Activated T-helper 2 cell treated with anti-CD3 and anti-CD28 coated beads, Interferon-gamma antibody, Interleukin-2, Interleukin-4, amounts not matched to agents 10 μg/mL and 5 μg/mL and 100 μg/mL, durations not matched to agents 14 hours and 24 hours and 36 hours (primary cell): ENCODE data around the gene PTGES3. TPM values are rescaled to one million over a fixed set of nuclear protein-coding genes. Genes with fewer than 3 reads are reported as not detected.
"Not testable (repeated sequence)": the region's sequence is repeated elsewhere in the genome, so short reads cannot be mapped to it uniquely, and the experiment has no call there.

Source experiments
- DNase-seq: peaks from one replicate; pipeline ENCODE4 v3.0.0; 2021; ENCODE audit warnings: low spot score
- H3K27ac Mint-ChIP-seq: one replicate; pipeline ENCODE4 v1.8.0; 2021; ENCODE audit warnings: mixed read lengths
- H3K27me3 Mint-ChIP-seq: one replicate; pipeline ENCODE4 v1.8.0; 2021; ENCODE audit warnings: low read depth, mixed read lengths
- H3K36me3 Mint-ChIP-seq: one replicate; pipeline ENCODE4 v1.8.0; 2021; ENCODE audit warnings: low read depth, mixed read lengths
- H3K4me1 Mint-ChIP-seq: one replicate; pipeline ENCODE4 v1.8.0; 2021; ENCODE audit warnings: low read depth, mixed read lengths
- H3K4me3 Mint-ChIP-seq: one replicate; pipeline ENCODE4 v1.8.0; 2021; ENCODE audit warnings: low read depth, mild to moderate bottlenecking, moderate library complexity, mixed read lengths
- H3K9me3 Mint-ChIP-seq: one replicate; pipeline ENCODE4 v1.8.0; 2021; ENCODE audit warnings: mixed read lengths
- intact Hi-C: fragments of 100-400 bp; cut with micrococcal nuclease; formaldehyde crosslinking; loops from one replicate; pipeline ENCODE4 v1.15.1; 2023
- total RNA-seq: library from RNA; stranded (reverse); gene quantifications from 2 replicates; pipeline ENCODE4 v1.2.3, GENCODE V29; 2022

Gene PTGES3
- total RNA-seq, 1 donor from 2014 or later: 293 TPM

GRCh38 chr12:56720731-56721151, 32.7 kb upstream of the PTGES3 start:
- H3K4me1 Mint-ChIP-seq: peaks cover 58% of the 10 kb centered on the region
- peaks cover 87% of the 10 kb centered on the region for H3K36me3 Mint-ChIP-seq
- no peak for DNase-seq
- peak overlapping the region; percentile 65 for H3K27ac Mint-ChIP-seq
- H3K27me3 Mint-ChIP-seq: no peaks in the 10 kb centered on the region
- H3K9me3 Mint-ChIP-seq: no peaks in the 10 kb centered on the region
- H3K4me3 Mint-ChIP-seq: peak overlapping the region; percentile 49
- intact Hi-C loops: no loop called here

- H3K4me1 Mint-ChIP-seq: peaks cover 58% of the 10 kb centered on the region
- peaks cover 86% of the 10 kb centered on the region for H3K36me3 Mint-ChIP-seq
- H3K27me3 Mint-ChIP-seq: no peaks in the 10 kb centered on the region
- H3K27ac Mint-ChIP-seq: peak overlapping the region; percentile 65
- peak overlapping the region; percentile 8 for H3K4me3 Mint-ChIP-seq
- intact Hi-C loops: no loop called here
- H3K9me3 Mint-ChIP-seq: no peaks in the 10 kb centered on the region
- no peak for DNase-seq
Measured at GRCh38 chr12:56719056-56719455, 31.0 kb upstream of the PTGES3 start.

GRCh38 chr12:56718636-56719035, 30.6 kb upstream of the PTGES3 start:
- Mint-ChIP-seq H3K4me3 (no peak overlapping the region), H3K9me3 (no peaks in the 10 kb centered on the region), H3K4me1 (peaks cover 58% of the 10 kb centered on the region), H3K27me3 (no peaks in the 10 kb centered on the region), H3K36me3 (peaks cover 86% of the 10 kb centered on the region), H3K27ac (peak overlapping the region; percentile 65)
- no peak for DNase-seq
- intact Hi-C loops: no loop called here

GRCh38 chr12:56718149-56718548, 30.1 kb upstream of the PTGES3 start:
- Mint-ChIP-seq H3K9me3 (no peaks in the 10 kb centered on the region), H3K27me3 (no peaks in the 10 kb centered on the region), H3K4me1 (peaks cover 56% of the 10 kb centered on the region), H3K27ac (no peak overlapping the region), H3K4me3 (no peak overlapping the region), H3K36me3 (peaks cover 86% of the 10 kb centered on the region)
- intact Hi-C loops: no loop called here
- no peak for DNase-seq

GRCh38 chr12:56716933-56717880, 29.1 kb upstream of the PTGES3 start:
- intact Hi-C loops: no loop called here
- peaks cover 47% of the 10 kb centered on the region for H3K4me1 Mint-ChIP-seq
- no peak overlapping the region for H3K27ac Mint-ChIP-seq
- DNase-seq: no peak
- H3K36me3 Mint-ChIP-seq: peaks cover 86% of the 10 kb centered on the region
- no peaks in the 10 kb centered on the region for H3K9me3 Mint-ChIP-seq
- no peaks in the 10 kb centered on the region for H3K27me3 Mint-ChIP-seq
- H3K4me3 Mint-ChIP-seq: no peak overlapping the region

- Mint-ChIP-seq H3K4me1 (peaks cover 39% of the 10 kb centered on the region), H3K4me3 (no peak overlapping the region), H3K27me3 (no peaks in the 10 kb centered on the region), H3K36me3 (peaks cover 84% of the 10 kb centered on the region), H3K9me3 (no peaks in the 10 kb centered on the region), H3K27ac (peak overlapping the region; percentile 50)
- DNase-seq: no peak
- intact Hi-C loops: no loop called here
Measured at GRCh38 chr12:56716458-56716857, 28.4 kb upstream of the PTGES3 start.

- Mint-ChIP-seq H3K4me1 (peaks cover 33% of the 10 kb centered on the region), H3K9me3 (no peaks in the 10 kb centered on the region), H3K4me3 (no peak overlapping the region), H3K27ac (no peak overlapping the region), H3K27me3 (no peaks in the 10 kb centered on the region), H3K36me3 (peaks cover 83% of the 10 kb centered on the region)
- intact Hi-C loops: no loop called here
- DNase-seq: no peak
Measured at GRCh38 chr12:56715798-56716197, 27.7 kb upstream of the PTGES3 start.

- Mint-ChIP-seq H3K27ac (no peak overlapping the region), H3K27me3 (no peaks in the 10 kb centered on the region), H3K4me1 (peaks cover 20% of the 10 kb centered on the region), H3K36me3 (peaks cover 70% of the 10 kb centered on the region), H3K4me3 (no peak overlapping the region), H3K9me3 (no peaks in the 10 kb centered on the region)
- intact Hi-C loops: no loop called here
- no peak for DNase-seq
Measured at GRCh38 chr12:56714431-56714929, 26.4 kb upstream of the PTGES3 start.

GRCh38 chr12:56713345-56713744, 25.3 kb upstream of the PTGES3 start:
- Mint-ChIP-seq H3K9me3 (no peaks in the 10 kb centered on the region), H3K27me3 (no peaks in the 10 kb centered on the region), H3K27ac (no peak overlapping the region), H3K4me3 (no peak overlapping the region), H3K4me1 (peaks cover 11% of the 10 kb centered on the region), H3K36me3 (peaks cover 60% of the 10 kb centered on the region)
- DNase-seq: no peak
- intact Hi-C loops: no loop called here

- no peaks in the 10 kb centered on the region for H3K27me3 Mint-ChIP-seq
- peaks cover 38% of the 10 kb centered on the region for H3K36me3 Mint-ChIP-seq
- H3K4me3 Mint-ChIP-seq: no peak overlapping the region
- no peaks in the 10 kb centered on the region for H3K4me1 Mint-ChIP-seq
- no peak for DNase-seq
- intact Hi-C loops: no loop called here
- H3K9me3 Mint-ChIP-seq: no peaks in the 10 kb centered on the region
- H3K27ac Mint-ChIP-seq: no peak overlapping the region
Measured at GRCh38 chr12:56709759-56710376, 21.8 kb upstream of the PTGES3 start.

- H3K4me3 Mint-ChIP-seq, intact Hi-C loops, DNase-seq, H3K9me3 Mint-ChIP-seq, H3K36me3 Mint-ChIP-seq, H3K4me1 Mint-ChIP-seq, H3K27ac Mint-ChIP-seq, H3K27me3 Mint-ChIP-seq: not testable (repeated sequence)
Measured at GRCh38 chr12:56704522-56704921, 16.4 kb upstream of the PTGES3 start.

- H3K4me3 Mint-ChIP-seq: no peak overlapping the region
- no peaks in the 10 kb centered on the region for H3K36me3 Mint-ChIP-seq
- no peaks in the 10 kb centered on the region for H3K9me3 Mint-ChIP-seq
- intact Hi-C loops: no loop called here
- H3K4me1 Mint-ChIP-seq: peaks cover 3% of the 10 kb centered on the region
- H3K27ac Mint-ChIP-seq: no peak overlapping the region
- H3K27me3 Mint-ChIP-seq: peaks cover 5% of the 10 kb centered on the region
- no peak for DNase-seq
Measured at GRCh38 chr12:56699020-56699661, 11.1 kb upstream of the PTGES3 start.
